K562 (cell line): ENCODE results near the gene SIRPB2. TPM values are rescaled to one million over a fixed set of nuclear protein-coding genes. Genes with fewer than 3 reads are reported as not detected.

Source experiments
- ATAC-seq: fragments of 200-7000 bp; cut with Tn5 transposase; 3 replicates; pipeline ENCODE4 v1.9.1; 2020; ENCODE audit warnings: moderate library complexity
- BruUV-seq: library from RNA; stranded (reverse); fragments of 400-500 nt; replicated peaks from 2 replicates; lab custom pipeline; 2021; lab: Mats Ljungman, UMichigan
- CTCF ChIA-PET: fragments of 300-600 bp; formaldehyde crosslinking; extraction: SDS; loops from one replicate; lab custom pipeline; 2021; ENCODE audit warnings: low intra/inter-chr PET ratio; lab: Yijun Ruan, JAX
- POLR2A ChIA-PET: fragments of 300-600, 350-650 bp; sonication (Branson Sonifier 250); formaldehyde crosslinking; extraction: SDS; loops from one replicate; lab custom pipeline; 2021; ENCODE audit warnings: antibody characterized with exemption, inconsistent platforms; lab: Yijun Ruan, JAX
- DNase-seq, 4 experiments: peaks; one replicate each; pipeline versions ENCODE4 v3.0.0 to v3.0.0-alpha.2; 2011 to 2018; ENCODE audit warnings: low spot score in 3 of 4, mixed read lengths in 3 of 4; ENCODE audit errors: extremely low read depth in 1 of 4
- FAIRE-seq: peaks from 2 replicates; lab custom pipeline; 2011; peaks lifted over from hg19 to GRCh38; lab: Jason Lieb, UNC
- H2AFZ ChIP-seq: 2 replicates; pipeline ENCODE4 v1.6.0; 2011; ENCODE audit warnings: low read depth, low read length, control low read depth, inconsistent platforms
- H3K27ac ChIP-seq: fragments of 200-600 bp; 3 replicates; pipeline ENCODE4 v1.8.0; 2011; ENCODE audit warnings: low read depth, mild to moderate bottlenecking, control low read depth, inconsistent platforms, low read length, moderate library complexity, mixed read lengths; ENCODE audit errors: extremely low read depth
- H3K27me3 ChIP-seq, 2 experiments: fragments of 300-600 bp in 1 of 2; 2 replicates in 1 of 2; 3 replicates in 1 of 2; pipeline versions ENCODE4 v1.6.0 to v1.8.0; 2011; ENCODE audit warnings: inconsistent platforms in 2 of 2, low read length in 2 of 2, mild to moderate bottlenecking in 1 of 2, mixed read lengths in 1 of 2, moderate library complexity in 1 of 2; ENCODE audit not compliant: control insufficient read depth in 2 of 2, insufficient read depth in 2 of 2
- H3K36me3 ChIP-seq: fragments of 300-600 bp; 3 replicates; pipeline ENCODE4 v1.8.0; 2011; ENCODE audit warnings: mild to moderate bottlenecking, low read length, inconsistent platforms; ENCODE audit not compliant: control insufficient read depth, insufficient read depth
- H3K4me1 ChIP-seq, 2 experiments: fragments of 200-600 bp in 1 of 2; replicated peaks in 1 of 2; 2 replicates in 1 of 2; 3 replicates in 1 of 2; pipeline versions ENCODE4 v1.5.1 to v1.8.0; 2011; ENCODE audit warnings: inconsistent platforms in 2 of 2, low read length in 2 of 2, mild to moderate bottlenecking in 1 of 2, mixed read lengths in 1 of 2, moderate library complexity in 1 of 2; ENCODE audit not compliant: control insufficient read depth in 2 of 2, insufficient read depth in 2 of 2
- H3K4me2 ChIP-seq: 2 replicates; pipeline ENCODE4 v1.6.1; 2011; ENCODE audit warnings: low read length, control low read depth, inconsistent platforms, mixed read lengths; ENCODE audit not compliant: insufficient read depth
- H3K4me3 ChIP-seq: fragments of 200-600 bp; sonication (generic), shearing (Covaris generic); 2 replicates; pipeline ENCODE4 v1.5.1; 2016; ENCODE audit warnings: control low read depth, inconsistent platforms
- H3K79me2 ChIP-seq: fragments of 200-600 bp; 3 replicates; pipeline ENCODE4 v1.8.0; 2011; ENCODE audit warnings: low read length, inconsistent platforms; ENCODE audit not compliant: control insufficient read depth, insufficient read depth
- H3K9ac ChIP-seq, 2 experiments: 2 replicates each; pipeline versions ENCODE4 v1.6.0 to v1.6.1; 2011; ENCODE audit warnings: low read depth in 2 of 2, low read length in 2 of 2, control low read depth in 1 of 2, inconsistent platforms in 1 of 2, mild to moderate bottlenecking in 1 of 2, mixed read lengths in 1 of 2; ENCODE audit not compliant: insufficient read depth in 1 of 2
- H3K9me1 ChIP-seq: one replicate; pipeline ENCODE4 v1.6.0; 2011; ENCODE audit warnings: inconsistent platforms, mild to moderate bottlenecking, low read length, moderate library complexity; ENCODE audit not compliant: control insufficient read depth, insufficient read depth
- H3K9me3 ChIP-seq: replicated peaks from 2 replicates; pipeline ENCODE4 v1.5.1; 2011; ENCODE audit warnings: low read depth, low read length, inconsistent platforms; ENCODE audit not compliant: control insufficient read depth, insufficient read depth
- H4K20me1 ChIP-seq: replicated peaks from 2 replicates; pipeline ENCODE4 v1.6.1; 2011; ENCODE audit warnings: low read length, inconsistent platforms, mixed read lengths; ENCODE audit not compliant: control insufficient read depth, insufficient read depth
- BACH1 ChIP-seq: fragments of 200-800 bp; sonication (Bioruptor generic); IDR thresholded peaks from 2 replicates; pipeline ENCODE4 v1.6.1; 2016; ENCODE audit warnings: missing genetic modification characterization, missing compliant biosample characterization
- BRCA1 ChIP-seq, 2 experiments: fragments of 450-650 bp in 1 of 2; sonication (generic) in 1 of 2; formaldehyde crosslinking in 1 of 2; IDR thresholded peaks; 2 replicates each; pipeline versions ENCODE4 v1.5.0 to v1.6.1; 2017 to 2020; ENCODE audit warnings: mild to moderate bottlenecking in 1 of 2, missing genetic modification reagents in 1 of 2
- E2F6 ChIP-seq, 2 experiments: IDR thresholded peaks; 2 replicates each; pipeline ENCODE4 v1.6.1; 2011; ENCODE audit warnings: borderline replicate concordance in 1 of 2, control low read depth in 1 of 2, low read depth in 1 of 2, low read length in 1 of 2, mild to moderate bottlenecking in 1 of 2, mixed read lengths in 1 of 2, moderate library complexity in 1 of 2; ENCODE audit not compliant: insufficient read depth in 1 of 2, insufficient read length in 1 of 2, poor library complexity in 1 of 2, severe bottlenecking in 1 of 2; ENCODE audit errors: extremely low read depth in 1 of 2
- HDAC1 ChIP-seq, 2 experiments: fragments of 450-650 bp; IDR thresholded peaks; 2 replicates each; pipeline ENCODE4 v1.6.1; 2016 to 2017; ENCODE audit warnings: inconsistent platforms in 1 of 2, mild to moderate bottlenecking in 1 of 2, moderate library complexity in 1 of 2
- MAFK ChIP-seq: IDR thresholded peaks from 2 replicates; pipeline ENCODE4 v1.6.1; 2011; ENCODE audit warnings: low read length, improper control_type of control experiment
- SIX5 ChIP-seq, 2 experiments: IDR thresholded peaks; 2 replicates each; pipeline ENCODE4 v1.6.1; 2011; ENCODE audit warnings: low read length in 2 of 2, borderline replicate concordance in 1 of 2, low read depth in 1 of 2, mild to moderate bottlenecking in 1 of 2, moderate library complexity in 1 of 2; ENCODE audit not compliant: insufficient read depth in 1 of 2
- SPI1 ChIP-seq: IDR thresholded peaks from 2 replicates; pipeline ENCODE4 v1.6.1; 2011; ENCODE audit warnings: low read depth, low read length, control low read depth, borderline replicate concordance
- TAF15 ChIP-seq: fragments of 200-400 bp; formaldehyde crosslinking; IDR thresholded peaks from 2 replicates; pipeline ENCODE4 v1.6.1; 2017; ENCODE audit warnings: mild to moderate bottlenecking, low read depth, low read length, moderate library complexity
- ZBTB8A ChIP-seq: fragments of 450-650 bp; IDR thresholded peaks from 2 replicates; pipeline ENCODE4 v1.6.1; 2018; ENCODE audit warnings: mild to moderate bottlenecking, moderate library complexity; ENCODE audit not compliant: partially characterized antibody
- ZHX1 ChIP-seq: fragments of 150-350 bp; conservative IDR thresholded peaks from 2 replicates; pipeline ENCODE4 v1.6.1; 2014; ENCODE audit warnings: low read length
- ZNF12 ChIP-seq: sonication (generic); formaldehyde crosslinking; IDR thresholded peaks from 2 replicates; pipeline ENCODE4 v1.4.0; 2020; ENCODE audit warnings: mild to moderate bottlenecking, missing genetic modification reagents
- WGBS: fragments of 100-300 bp; shearing (Covaris generic); methylation state at CpG from one replicate; pipeline ENCODE4 v1.1.6; 2016; ENCODE audit warnings: low coverage, mixed read lengths; ENCODE audit not compliant: insufficient coverage; ENCODE audit errors: missing lambda C conversion rate; 5-methylcytosine and 5-hydroxymethylcytosine counted together
- in situ Hi-C: fragments of 300-500 bp; cut with MboI; formaldehyde crosslinking; loops from 4 replicates; pipeline ENCODE4 v1.15.0; 2018; ENCODE audit warnings: inconsistent platforms, mixed read lengths
- intact Hi-C: fragments of 100-400 bp; cut with micrococcal nuclease; formaldehyde crosslinking; loops from 2 replicates; pipeline ENCODE4 v1.14.2; 2022
- polyA plus RNA-seq, 8 experiments: library from polyadenylated mRNA; depleted of rRNA in 4 of 8; stranded (reverse) in 5 of 8; unstranded in 3 of 8; fragments of >200 nt; fragmentation: Nextera tagmentation in 2 of 8; fragmentation: Illumina TruSeq in 1 of 8; extraction: Ambion mirVana in 2 of 8; extraction: Trizol in 1 of 8; gene quantifications; 2 replicates each; pipeline versions ENCODE4 v1.2.1 to v1.2.3, GENCODE V29; 2011 to 2014; ENCODE audit warnings: inconsistent platforms in 1 of 8, missing spikeins in 1 of 8
- total RNA-seq, 7 experiments: library from RNA; depleted of rRNA in 6 of 7; stranded (reverse); fragments of >200 nt in 6 of 7; fragmentation: Illumina TruSeq in 2 of 7; extraction: Trizol in 2 of 7; gene quantifications; 2 replicates each; pipeline versions ENCODE4 v1.2.1 to v1.2.3, GENCODE V29; 2011 to 2021; ENCODE audit warnings: low replicate concordance in 1 of 7

SIRPB2 gene
- total and polyA plus RNA-seq, 9 of the 15 experiments (the other 6 are each of a cell fraction or from before 2014, with no cell fraction given): 0.07 TPM; not detected in 7

- H2AFZ ChIP-seq: no peak overlapping the region
- H3K4me3 ChIP-seq: no peak overlapping the region
- H3K27ac ChIP-seq: no peak overlapping the region
- H3K4me2 ChIP-seq: no peak overlapping the region
- no TSS peak for BruUV-seq
- no peaks in the 10 kb centered on the region for H3K9me1 ChIP-seq
- H3K36me3 ChIP-seq: no peaks in the 10 kb centered on the region
- FAIRE-seq (no peak), DNase-seq (no peak), ATAC-seq (no peak)
- H3K9ac ChIP-seq: no peak overlapping the region
- no peaks in the 10 kb centered on the region for H3K9me3 ChIP-seq
- H3K27me3 ChIP-seq: 0 out of 5 replicates have a peak, but pooled peaks cover 0 to 6% of the 10 kb centered on the region in 2 experiments
- ChIA-PET CTCF (no interaction called here), POLR2A (interaction anchor here (0.6 kb wide), 1 partner anchor 66 kb away, joined by 3 read pairs; no protein-coding TSS in a partner anchor)
- TF ChIP-seq ZBTB8A (no peak), BACH1 (no peak)
- WGBS: 17% methylated on average over 1 of the region's 1 CpG
- in situ Hi-C loops (loop anchor here (25.0 kb wide), 1 partner anchor 256 kb away; no protein-coding TSS in a partner anchor), intact Hi-C loops (loop anchor here (10.0 kb wide), 1 partner anchor 191 kb away; no protein-coding TSS in a partner anchor)
- no peaks in the 10 kb centered on the region for H3K4me1 ChIP-seq
- H3K79me2 ChIP-seq: no peaks in the 10 kb centered on the region
- H4K20me1 ChIP-seq: no peaks in the 10 kb centered on the region
Observed at GRCh38 chr20:1505871-1506270, 14.7 kb upstream of the SIRPB2 start.

GRCh38 chr20:1505361-1505760 lies 14.1 kb upstream of the SIRPB2 start:
- no peak for FAIRE-seq
- no peaks in the 10 kb centered on the region for H3K79me2 ChIP-seq
- no peak for DNase-seq
- no peak overlapping the region for H3K4me2 ChIP-seq
- H4K20me1 ChIP-seq: no peaks in the 10 kb centered on the region
- no peaks in the 10 kb centered on the region for H3K4me1 ChIP-seq
- H3K9ac ChIP-seq: no peak overlapping the region
- ChIA-PET CTCF (no interaction called here), POLR2A (no interaction called here)
- no TSS peak for BruUV-seq
- H2AFZ ChIP-seq: no peak overlapping the region
- intact Hi-C loops (loop anchor here (10.0 kb wide), 1 partner anchor 191 kb away; no protein-coding TSS in a partner anchor), in situ Hi-C loops (loop anchor here (25.0 kb wide), 1 partner anchor 257 kb away; no protein-coding TSS in a partner anchor)
- H3K4me3 ChIP-seq: no peak overlapping the region
- no peaks in the 10 kb centered on the region for H3K9me3 ChIP-seq
- 0% methylated on average over 1 of the region's 3 CpGs for WGBS
- no peaks in the 10 kb centered on the region for H3K36me3 ChIP-seq
- no peak for ATAC-seq
- 0 out of 5 replicates have a peak, but pooled peaks cover 0 to 6% of the 10 kb centered on the region in 2 experiments for H3K27me3 ChIP-seq
- H3K9me1 ChIP-seq: no peaks in the 10 kb centered on the region
- no peak overlapping the region for H3K27ac ChIP-seq
- TF ChIP-seq E2F6 (IDR thresholded peaks at IDR 0.05; ENCODE audit: borderline replicate concordance in 1 of 2, extremely low read depth in 1 of 2, insufficient read depth in 1 of 2, insufficient read length in 1 of 2, low read depth in 1 of 2, low read length in 1 of 2, poor library complexity in 1 of 2, severe bottlenecking in 1 of 2): no peak
- no peak for TF ChIP-seq TAF15
- no peak for TF ChIP-seq ZHX1
- TF ChIP-seq SPI1: no peak
- TF ChIP-seq HDAC1 (IDR thresholded peaks at IDR 0.05): no peak
- TF ChIP-seq ZNF12: no peak
- TF ChIP-seq BRCA1 (IDR thresholded peaks at IDR 0.05): no peak
- no peak for TF ChIP-seq BRCA1 (CRISPR knock-in tag; IDR thresholded peaks at IDR 0.05)
- no peak for TF ChIP-seq SIX5 (IDR thresholded peaks at IDR 0.05; ENCODE audit: borderline replicate concordance in 1 of 2, insufficient read depth in 1 of 2, low read depth in 1 of 2, low read length in 2 of 2)
- TF ChIP-seq MAFK: no peak
